Measurements from ENCODE around the gene PRUNE2. TPM values are rescaled to one million over a fixed set of nuclear protein-coding genes. Genes with fewer than 3 reads are reported as not detected.

The PRUNE2 gene
- total and polyA plus RNA-seq, 2 of the 13 experiments (the other 11 are each of a cell fraction or from before 2014, with no cell fraction given), result 0.02 TPM; not detected in 1

GRCh38 chr9:76649894-76650293, 256.0 kb downstream of the PRUNE2 start:
- TF ChIP-seq ZNF432 (CRISPR knock-in tag; IDR thresholded peaks at IDR 0.05; ENCODE audit: borderline replicate concordance), result no peak
- no peak for TF ChIP-seq ZNF737 (CRISPR knock-in tag; IDR thresholded peaks at IDR 0.05; ENCODE audit: borderline replicate concordance)
- no peak for TF ChIP-seq ZNF441 (CRISPR knock-in tag; IDR thresholded peaks at IDR 0.05; ENCODE audit: borderline replicate concordance)
- TF ChIP-seq ZNF329 (CRISPR knock-in tag; IDR thresholded peaks at IDR 0.05; ENCODE audit: low read depth), result no peak
- TF ChIP-seq IKZF5 (CRISPR knock-in tag; IDR thresholded peaks at IDR 0.05), result no peak
- TF ChIP-seq IRF1 (CRISPR knock-in tag; IDR thresholded peaks at IDR 0.05; ENCODE audit: low read depth), result no peak
- no peak for TF ChIP-seq ZSCAN21 (CRISPR knock-in tag; IDR thresholded peaks at IDR 0.05; ENCODE audit: borderline replicate concordance)
- TF ChIP-seq FIP1L1 (IDR thresholded peaks at IDR 0.05; ENCODE audit: borderline replicate concordance, insufficient read depth, low read depth, low read length), result no peak
- no peak for TF ChIP-seq FOXK2 (IDR thresholded peaks at IDR 0.05)
- no peak for TF ChIP-seq HES4 (CRISPR knock-in tag; IDR thresholded peaks at IDR 0.05; ENCODE audit: borderline replicate concordance)
- TF ChIP-seq MXI1 (IDR thresholded peaks at IDR 0.05; ENCODE audit: borderline replicate concordance, low read depth, low read length), result no peak
- no peak for TF ChIP-seq ZNF747 (CRISPR knock-in tag; IDR thresholded peaks at IDR 0.05; ENCODE audit: borderline replicate concordance)
- no peak for TF ChIP-seq ATM (IDR thresholded peaks at IDR 0.05; ENCODE audit: borderline replicate concordance)
- TF ChIP-seq IKZF4 (CRISPR knock-in tag; IDR thresholded peaks at IDR 0.05; ENCODE audit: borderline replicate concordance, low read depth, not compliant biosample characterization), result no peak
- TF ChIP-seq SNAPC2 (CRISPR knock-in tag; IDR thresholded peaks at IDR 0.05), result no peak
- no peak for TF ChIP-seq MIER3 (CRISPR knock-in tag; IDR thresholded peaks at IDR 0.05; ENCODE audit: borderline replicate concordance)
- no peak for TF ChIP-seq YEATS4 (CRISPR knock-in tag; IDR thresholded peaks at IDR 0.05; ENCODE audit: borderline replicate concordance)
- no peak for TF ChIP-seq GRHL1 (CRISPR knock-in tag; conservative IDR thresholded peaks at IDR 0.05)
- TF ChIP-seq, protein P1, sequence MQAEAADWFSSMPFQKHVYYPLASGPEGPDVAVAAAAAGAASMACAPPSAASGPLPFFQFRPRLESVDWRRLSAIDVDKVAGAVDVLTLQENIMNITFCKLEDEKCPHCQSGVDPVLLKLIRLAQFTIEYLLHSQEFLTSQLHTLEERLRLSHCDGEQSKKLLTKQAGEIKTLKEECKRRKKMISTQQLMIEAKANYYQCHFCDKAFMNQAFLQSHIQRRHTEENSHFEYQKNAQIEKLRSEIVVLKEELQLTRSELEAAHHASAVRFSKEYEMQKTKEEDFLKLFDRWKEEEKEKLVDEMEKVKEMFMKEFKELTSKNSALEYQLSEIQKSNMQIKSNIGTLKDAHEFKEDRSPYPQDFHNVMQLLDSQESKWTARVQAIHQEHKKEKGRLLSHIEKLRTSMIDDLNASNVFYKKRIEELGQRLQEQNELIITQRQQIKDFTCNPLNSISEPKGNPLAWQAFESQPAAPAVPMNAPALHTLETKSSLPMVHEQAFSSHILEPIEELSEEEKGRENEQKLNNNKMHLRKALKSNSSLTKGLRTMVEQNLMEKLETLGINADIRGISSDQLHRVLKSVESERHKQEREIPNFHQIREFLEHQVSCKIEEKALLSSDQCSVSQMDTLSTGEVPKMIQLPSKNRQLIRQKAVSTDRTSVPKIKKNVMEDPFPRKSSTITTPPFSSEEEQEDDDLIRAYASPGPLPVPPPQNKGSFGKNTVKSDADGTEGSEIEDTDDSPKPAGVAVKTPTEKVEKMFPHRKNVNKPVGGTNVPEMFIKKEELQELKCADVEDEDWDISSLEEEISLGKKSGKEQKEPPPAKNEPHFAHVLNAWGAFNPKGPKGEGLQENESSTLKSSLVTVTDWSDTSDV (CRISPR knock-in tag; IDR thresholded peaks at IDR 0.05), result no peak
- ATAC-seq, result no peak
- BruUV-seq (replicated peaks), result no TSS peak
- intact Hi-C loops (cut with micrococcal nuclease; ENCODE audit: unreplicated experiment) (no loop called here), in situ Hi-C loops (cut with HindIII; ENCODE audit: extremely low pct_ligation_motif_present, low pct_unique_long_range_greater_than_20kb) (no loop called here)
- Histone ChIP-seq H4K20me1 (ENCODE audit: insufficient read depth, low read length) (no peaks in the 10 kb centered on the region), H3K9me3 (ENCODE audit: low read length) (no peaks in the 10 kb centered on the region), H3K27me3 (ENCODE audit: control insufficient read depth in 1 of 2, insufficient read depth in 2 of 2, low read length in 2 of 2) (no peaks in the 10 kb centered on the region; a peak in 1 of 5 replicates), H3K4me2 (ENCODE audit: low read depth, low read length) (no peak overlapping the region), H2AFZ (ENCODE audit: low read length) (no peak overlapping the region), H3K79me2 (ENCODE audit: insufficient read depth, low read length) (no peaks in the 10 kb centered on the region), H3K4me3 (replicated peaks in 1 of 3; ENCODE audit: insufficient read depth in 1 of 3, low read depth in 2 of 3, low read length in 3 of 3) (no peak overlapping the region), H3K27ac (ENCODE audit: extremely low read length, insufficient read depth, low read length) (no peak overlapping the region), H3K9ac (ENCODE audit: insufficient read depth, low read depth, low read length) (no peak overlapping the region), H3K4me1 (ENCODE audit: insufficient read depth, low read length) (no peaks in the 10 kb centered on the region), H3K36me3 (replicated peaks in 1 of 2; ENCODE audit: control insufficient read depth in 1 of 2, insufficient read depth in 2 of 2, low read length in 2 of 2) (no peaks in the 10 kb centered on the region)
- 87% methylated on average over 2 of the region's 2 CpGs for WGBS (ENCODE audit: low lambda C conversion rate)
- CTCF ChIA-PET (ENCODE audit: low intra/inter-chr PET ratio, low total read pairs), result no interaction called here
- POLR2A ChIA-PET, result no interaction called here
- no peak for DNase-seq (ENCODE audit: low spot score)
- no peak for FAIRE-seq

All from HepG2 (cell line).